ENCODE data around the gene LY6G5C.
"Not testable (repeated sequence)": the region's sequence is repeated elsewhere in the genome, so short reads cannot be mapped to it uniquely, and the experiment has no call there.

GRCh38 chr6:31709157-31709556, 28.3 kb upstream of the LY6G5C start:
- not testable (repeated sequence) for TF ChIP-seq NFRKB, SP1, PKNOX1 (IDR thresholded peaks at IDR 0.05)

Measured in HEK293T (cell line).